HCT116 (cell line): ENCODE measurements around the gene HERC6. TPM values are rescaled to one million over a fixed set of nuclear protein-coding genes. Genes with fewer than 3 reads are reported as not detected.
A peak's percentile ranks its signal among the peaks of the same experiment; 100 is the strongest.

Source experiments
- ATAC-seq: fragments of 200-7000 bp; cut with Tn5 transposase; 2 replicates; pipeline ENCODE4 v1.9.1; 2020; ENCODE audit warnings: mild to moderate bottlenecking, moderate library complexity
- Bru-seq: library from RNA; stranded (reverse); fragments of 400-500 nt; gene quantifications from one replicate; lab custom pipeline; 2021; lab: Mats Ljungman, UMichigan
- BruChase-seq, 2 experiments: library from RNA; stranded (reverse); fragments of 400-500 nt; gene quantifications; one replicate each; lab custom pipeline; 2021; lab: Mats Ljungman, UMichigan
- BruUV-seq: library from RNA; stranded (reverse); fragments of 400-500 nt; replicated peaks from 2 replicates; lab custom pipeline; 2021; lab: Mats Ljungman, UMichigan
- CTCF ChIA-PET: fragments of 300-600 bp; sonication (Branson Sonifier 250); formaldehyde crosslinking; loops from one replicate; lab custom pipeline; 2021; ENCODE audit warnings: antibody characterized with exemption; lab: Charles Lee
- POLR2A ChIA-PET: fragments of 300-600, 350-600 bp; sonication (Branson Sonifier 250); formaldehyde crosslinking; loops from one replicate; lab custom pipeline; 2021; ENCODE audit warnings: antibody characterized with exemption; lab: Charles Lee
- RAD21 ChIA-PET, 2 experiments: fragments of 300-600 bp; sonication (Branson Sonifier 250); formaldehyde crosslinking; loops; one replicate each; lab custom pipeline; 2023; ENCODE audit warnings: low total read pairs in 2 of 2; ENCODE audit not compliant: uncharacterized antibody in 2 of 2, unreplicated experiment in 2 of 2, low non-redundant PET in 1 of 2; lab: Charles Lee
- DNase-seq: peaks from one replicate; pipeline ENCODE4 v3.0.0-alpha.2; 2010; ENCODE audit warnings: low read depth, low spot score
- H2AFZ ChIP-seq: fragments of 200-600 bp; shearing (Covaris generic), sonication (generic); 2 replicates; pipeline ENCODE4 v1.6.1; 2017; ENCODE audit warnings: low read depth, mixed run types, mixed read lengths, antibody characterized with exemption, low read length; ENCODE audit not compliant: poor library complexity, severe bottlenecking
- H3K27ac ChIP-seq: 2 replicates; pipeline ENCODE4 v1.5.1; 2012; ENCODE audit warnings: low read depth, low read length
- H3K27me3 ChIP-seq: fragments of 200-600 bp; sonication (generic); 2 replicates; pipeline ENCODE4 v1.6.1; 2016; ENCODE audit warnings: mixed run types, low read length, mixed read lengths; ENCODE audit not compliant: insufficient read depth
- H3K36me3 ChIP-seq, 2 experiments: fragments of 200-500 bp in 1 of 2; fragments of 200-600 bp in 1 of 2; sonication (Bioruptor generic) in 1 of 2; sonication (generic) in 1 of 2; 2 replicates each; pipeline versions ENCODE4 v1.5.1 to v1.6.1; 2014 to 2016; ENCODE audit warnings: low read length in 2 of 2, inconsistent platforms in 1 of 2, mixed read lengths in 1 of 2, mixed run types in 1 of 2; ENCODE audit not compliant: insufficient read depth in 2 of 2, control insufficient read depth in 1 of 2
- H3K4me1 ChIP-seq, 2 experiments: fragments of 200-600 bp in 1 of 2; sonication (generic) in 1 of 2; 2 replicates each; pipeline versions ENCODE4 v1.5.1 to v1.6.1; 2012 to 2017; ENCODE audit warnings: low read length in 2 of 2, inconsistent platforms in 1 of 2, mild to moderate bottlenecking in 1 of 2, mixed read lengths in 1 of 2, mixed run types in 1 of 2, moderate library complexity in 1 of 2; ENCODE audit not compliant: insufficient read depth in 2 of 2, control insufficient read depth in 1 of 2
- H3K4me2 ChIP-seq: fragments of 200-600 bp; sonication (generic); 2 replicates; pipeline ENCODE4 v1.6.1; 2017; ENCODE audit warnings: mixed run types, low read length, mixed read lengths
- H3K4me3 ChIP-seq, 2 experiments: fragments of 200-600 bp in 1 of 2; sonication (generic) in 1 of 2; replicated peaks in 1 of 2; 2 replicates each; pipeline ENCODE4 v1.5.1; 2011 to 2016; ENCODE audit warnings: low read length in 2 of 2, control low read depth in 1 of 2, low read depth in 1 of 2, mild to moderate bottlenecking in 1 of 2, mixed read lengths in 1 of 2, mixed run types in 1 of 2
- H3K79me2 ChIP-seq: fragments of 200-600 bp; sonication (generic); 2 replicates; pipeline ENCODE4 v1.6.1; 2017; ENCODE audit warnings: mild to moderate bottlenecking, mixed run types, low read length, moderate library complexity, mixed read lengths; ENCODE audit not compliant: insufficient read depth
- H3K9ac ChIP-seq: fragments of 200-600 bp; sonication (generic); 2 replicates; pipeline ENCODE4 v1.6.1; 2016; ENCODE audit warnings: low read length, mixed read lengths
- H3K9me2 ChIP-seq: fragments of 200-600 bp; sonication (generic), shearing (Covaris generic); 2 replicates; pipeline ENCODE4 v1.6.1; 2017; ENCODE audit warnings: mixed run types, mild to moderate bottlenecking, moderate library complexity; ENCODE audit not compliant: insufficient read depth
- H3K9me3 ChIP-seq, 2 experiments: fragments of 200-500 bp in 1 of 2; fragments of 200-600 bp in 1 of 2; sonication (Bioruptor generic) in 1 of 2; sonication (generic) in 1 of 2; 2 replicates each; pipeline ENCODE4 v1.6.1; 2014 to 2017; ENCODE audit warnings: low read length in 2 of 2, mixed read lengths in 2 of 2, inconsistent platforms in 1 of 2, low read depth in 1 of 2, mild to moderate bottlenecking in 1 of 2, mixed run types in 1 of 2, moderate library complexity in 1 of 2; ENCODE audit not compliant: control insufficient read depth in 1 of 2, insufficient read depth in 1 of 2
- H4K20me1 ChIP-seq: fragments of 200-600 bp; sonication (generic), shearing (Covaris generic); 2 replicates; pipeline ENCODE4 v1.6.1; 2017; ENCODE audit warnings: mixed run types, mild to moderate bottlenecking, moderate library complexity; ENCODE audit not compliant: insufficient read depth
- CBX3 ChIP-seq: IDR thresholded peaks from 2 replicates; pipeline ENCODE4 v1.6.1; 2012; ENCODE audit warnings: low read depth
- ELF1 ChIP-seq: IDR thresholded peaks from 2 replicates; pipeline ENCODE4 v1.6.1; 2012; ENCODE audit warnings: low read depth, borderline replicate concordance
- EZH2 ChIP-seq: fragments of 200-600 bp; sonication (generic); IDR thresholded peaks from 2 replicates; pipeline ENCODE4 v1.6.1; 2017; ENCODE audit warnings: antibody characterized with exemption, mixed run types
- EZH2phosphoT487 ChIP-seq: fragments of 200-600 bp; IDR thresholded peaks from 2 replicates; pipeline ENCODE4 v1.6.1; 2018; ENCODE audit warnings: antibody characterized with exemption, borderline replicate concordance
- POLR2A ChIP-seq: IDR thresholded peaks from 2 replicates; pipeline ENCODE4 v1.7.0; 2011; ENCODE audit warnings: borderline replicate concordance; ENCODE audit not compliant: insufficient read depth, insufficient read length; ENCODE audit errors: extremely low read depth
- POLR2AphosphoS5 ChIP-seq: IDR thresholded peaks from 2 replicates; pipeline ENCODE4 v1.6.1; 2011; ENCODE audit warnings: mild to moderate bottlenecking, low read depth, low read length, moderate library complexity
- RAD21 ChIP-seq: IDR thresholded peaks from 2 replicates; pipeline ENCODE4 v1.6.1; 2012; ENCODE audit warnings: low read depth, mild to moderate bottlenecking
- SIN3A ChIP-seq: IDR thresholded peaks from 2 replicates; pipeline ENCODE4 v1.6.1; 2012; ENCODE audit warnings: low read depth
- SP1 ChIP-seq: IDR thresholded peaks from 2 replicates; pipeline ENCODE4 v1.6.1; 2012; ENCODE audit warnings: low read depth
- SRF ChIP-seq: IDR thresholded peaks from 2 replicates; pipeline ENCODE4 v1.6.1; 2012; ENCODE audit warnings: low read depth
- TCF7L2 ChIP-seq: IDR thresholded peaks from 2 replicates; pipeline ENCODE4 v1.7.0; 2011; ENCODE audit warnings: borderline replicate concordance, inconsistent platforms; ENCODE audit not compliant: insufficient read depth, insufficient read length; ENCODE audit errors: extremely low read depth
- YY1 ChIP-seq: IDR thresholded peaks from 2 replicates; pipeline ENCODE4 v1.6.1; 2011; ENCODE audit warnings: low read length, low read depth, moderate library complexity, mild to moderate bottlenecking; ENCODE audit not compliant: insufficient replicate concordance; ENCODE audit errors: extremely low read depth
- ZFX ChIP-seq: fragments of 450-650 bp; IDR thresholded peaks from 2 replicates; pipeline ENCODE4 v1.6.1; 2017
- intact Hi-C: fragments of 100-400 bp; cut with micrococcal nuclease; formaldehyde crosslinking; loops from 2 replicates; pipeline ENCODE4 v1.10.0; 2022
- long read RNA-seq: library from polyadenylated mRNA; unstranded; transcript quantifications from one replicate; pipeline ENCODE4 v2.0.0, GENCODE V29; 2021; ENCODE audit not compliant: unreplicated experiment
- polyA plus RNA-seq: library from polyadenylated mRNA; unstranded; fragments of >200 nt; gene quantifications from 2 replicates; pipeline ENCODE4 v1.2.1, GENCODE V29; 2012; ENCODE audit warnings: missing spikeins
- total RNA-seq: library from RNA; stranded (reverse); gene quantifications from one replicate; pipeline ENCODE4 v1.2.1, GENCODE V29; 2021; ENCODE audit not compliant: unreplicated experiment
- TF ChIP-seq, protein P1 (sequence below): IDR thresholded peaks from 2 replicates; pipeline ENCODE4 v1.6.1; 2012
- TF ChIP-seq, protein P2 (sequence below): IDR thresholded peaks from 2 replicates; pipeline ENCODE4 v1.6.1; 2012; ENCODE audit warnings: low read depth
- TF ChIP-seq, protein P3 (sequence below): IDR thresholded peaks from 2 replicates; pipeline ENCODE4 v1.6.1; 2012
- TF ChIP-seq, protein P4 (sequence below): IDR thresholded peaks from 2 replicates; pipeline ENCODE4 v1.6.1; 2011; ENCODE audit warnings: mild to moderate bottlenecking, low read length, moderate library complexity; ENCODE audit not compliant: insufficient replicate concordance; ENCODE audit errors: extremely low read depth

HERC6 gene
- 4.9 TPM for total RNA-seq
- polyA plus RNA-seq, result 3.5 and 4.6 TPM in 2 replicates
- Bru-seq, nascent RNA, result percentile 40 among the genes with signal in this experiment
- BruChase-seq, experiment 1, labeled RNA remaining after a 6-hour chase, result percentile 40 among the genes with signal in this experiment
- percentile 41 among the genes with signal in this experiment for BruChase-seq, experiment 2, labeled RNA remaining after a 2-hour chase
- long read RNA-seq, transcript HERC6-201 (23 exons, 3,779 nt), result major isoform, 6 of 12 reads
- long read RNA-seq, partial matches to known transcripts, result 4 of 12 reads
- long read RNA-seq, other reads (novel, unspliced or antisense), result 2 of 12 reads

DNA sequence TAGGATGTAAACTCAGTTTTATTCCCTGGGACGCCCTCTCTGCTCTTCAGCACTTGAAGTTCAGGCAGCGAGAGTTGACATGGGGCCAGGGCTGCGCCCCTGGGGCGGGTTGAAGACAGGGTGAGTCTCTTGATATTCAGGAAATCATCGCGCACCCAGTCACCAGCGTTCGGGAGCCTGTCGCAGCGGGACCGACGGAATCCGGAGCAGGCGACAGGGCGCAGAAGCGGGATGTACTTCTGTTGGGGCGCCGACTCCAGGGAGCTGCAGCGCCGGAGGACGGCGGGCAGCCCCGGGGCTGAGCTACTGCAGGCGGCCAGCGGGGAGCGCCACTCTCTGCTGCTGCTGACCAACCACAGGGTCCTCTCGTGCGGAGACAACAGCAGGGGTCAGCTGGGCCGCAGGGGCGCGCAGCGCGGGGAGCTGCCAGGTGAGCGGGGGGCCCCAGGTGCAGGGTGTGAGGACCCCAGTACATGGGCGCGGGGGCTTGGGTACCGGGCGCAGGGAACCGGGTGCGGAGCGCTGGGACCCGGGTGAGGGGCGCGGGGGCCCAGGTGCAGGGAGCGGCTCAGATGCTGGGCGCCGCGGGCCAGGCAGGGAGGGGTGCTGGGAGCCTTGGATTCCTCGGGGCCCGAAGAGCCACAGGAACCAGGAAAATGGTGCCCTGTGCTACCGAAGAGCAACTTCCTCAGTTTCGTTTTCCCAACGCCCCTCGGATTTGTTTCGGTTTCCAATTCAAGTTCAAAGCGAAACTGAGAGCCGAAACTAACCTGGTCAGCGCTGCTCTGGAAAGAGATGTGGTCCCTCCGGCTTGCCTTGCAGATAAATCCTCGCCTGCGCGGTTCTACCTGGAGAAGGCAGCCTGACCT lies at the start of gene HERC6:
HERC6 (plus strand) TSS at position 162 of the 869 bp plus-strand sequence; CDS start at position 232, 70 bp downstream.
- BruUV-seq, result no TSS peak
- Histone ChIP-seq H3K4me3 (peak within 1 kb of the TSS; percentile 79 to 94), H3K9me2 (no peaks in the 10 kb centered on the region), H3K4me2 (peak within 1 kb of the TSS; percentile 95), H3K9me3 (no peaks in the 10 kb centered on the region), H3K9ac (peak within 1 kb of the TSS; percentile 72), H3K36me3 (no peaks in the 10 kb centered on the region), H3K4me1 (peaks cover 0 to 5% of the 10 kb centered on the region in 2 experiments; a peak in 1 of 4 replicates), H2AFZ (peak within 1 kb of the TSS; percentile 99), H3K27ac (peak within 1 kb of the TSS; percentile 70), H3K79me2 (no peaks in the 10 kb centered on the region), H3K27me3 (no peaks in the 10 kb centered on the region), H4K20me1 (no peaks in the 10 kb centered on the region)
- intact Hi-C loops, result loop anchor here (2.0 kb wide), 1 partner anchor 78 kb away; the partner anchor contains the start of gene HERC5
- ChIA-PET POLR2A (interaction anchor here (1.1 kb wide), 1 partner anchor 95 kb away, joined by 6 read pairs; the partner anchor contains the start of gene PPM1K), CTCF (interaction anchor here (0.8 to 2.0 kb wide), 13 partner anchors 9 to 280 kb away, joined by 3 to 18 read pairs (median 4); partner anchors contain the start of gene HERC5), RAD21 (interaction anchor here (0.6 to 0.7 kb wide), 2 partner anchors 78 to 1901 kb away, joined by 3 read pairs; partner anchors contain the start of gene HERC5 (in 1 of the 2))
- DNase-seq (peak; percentile 70), ATAC-seq (peak; percentile 97)
- TF ChIP-seq RAD21 (peak; percentile 50), POLR2A (no peak), POLR2AphosphoS5 (peak; percentile 63), YY1 (peak; percentile 26), ELF1 (no peak), SP1 (no peak), SRF (no peak), ZFX (peak; percentile 28; the same call in 1 of the 2 replicates), SIN3A (no peak), TCF7L2 (peak; percentile 44), EZH2 (no peak), CBX3 (0 out of 2 replicates have a peak, but pooled peaks have one; percentile 35), EZH2phosphoT487 (no peak)
- TF ChIP-seq, protein P1, sequence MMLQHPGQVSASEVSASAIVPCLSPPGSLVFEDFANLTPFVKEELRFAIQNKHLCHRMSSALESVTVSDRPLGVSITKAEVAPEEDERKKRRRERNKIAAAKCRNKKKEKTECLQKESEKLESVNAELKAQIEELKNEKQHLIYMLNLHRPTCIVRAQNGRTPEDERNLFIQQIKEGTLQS, result no peak
- TF ChIP-seq, protein P2, sequence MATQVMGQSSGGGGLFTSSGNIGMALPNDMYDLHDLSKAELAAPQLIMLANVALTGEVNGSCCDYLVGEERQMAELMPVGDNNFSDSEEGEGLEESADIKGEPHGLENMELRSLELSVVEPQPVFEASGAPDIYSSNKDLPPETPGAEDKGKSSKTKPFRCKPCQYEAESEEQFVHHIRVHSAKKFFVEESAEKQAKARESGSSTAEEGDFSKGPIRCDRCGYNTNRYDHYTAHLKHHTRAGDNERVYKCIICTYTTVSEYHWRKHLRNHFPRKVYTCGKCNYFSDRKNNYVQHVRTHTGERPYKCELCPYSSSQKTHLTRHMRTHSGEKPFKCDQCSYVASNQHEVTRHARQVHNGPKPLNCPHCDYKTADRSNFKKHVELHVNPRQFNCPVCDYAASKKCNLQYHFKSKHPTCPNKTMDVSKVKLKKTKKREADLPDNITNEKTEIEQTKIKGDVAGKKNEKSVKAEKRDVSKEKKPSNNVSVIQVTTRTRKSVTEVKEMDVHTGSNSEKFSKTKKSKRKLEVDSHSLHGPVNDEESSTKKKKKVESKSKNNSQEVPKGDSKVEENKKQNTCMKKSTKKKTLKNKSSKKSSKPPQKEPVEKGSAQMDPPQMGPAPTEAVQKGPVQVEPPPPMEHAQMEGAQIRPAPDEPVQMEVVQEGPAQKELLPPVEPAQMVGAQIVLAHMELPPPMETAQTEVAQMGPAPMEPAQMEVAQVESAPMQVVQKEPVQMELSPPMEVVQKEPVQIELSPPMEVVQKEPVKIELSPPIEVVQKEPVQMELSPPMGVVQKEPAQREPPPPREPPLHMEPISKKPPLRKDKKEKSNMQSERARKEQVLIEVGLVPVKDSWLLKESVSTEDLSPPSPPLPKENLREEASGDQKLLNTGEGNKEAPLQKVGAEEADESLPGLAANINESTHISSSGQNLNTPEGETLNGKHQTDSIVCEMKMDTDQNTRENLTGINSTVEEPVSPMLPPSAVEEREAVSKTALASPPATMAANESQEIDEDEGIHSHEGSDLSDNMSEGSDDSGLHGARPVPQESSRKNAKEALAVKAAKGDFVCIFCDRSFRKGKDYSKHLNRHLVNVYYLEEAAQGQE, result no peak
- TF ChIP-seq, protein P3, sequence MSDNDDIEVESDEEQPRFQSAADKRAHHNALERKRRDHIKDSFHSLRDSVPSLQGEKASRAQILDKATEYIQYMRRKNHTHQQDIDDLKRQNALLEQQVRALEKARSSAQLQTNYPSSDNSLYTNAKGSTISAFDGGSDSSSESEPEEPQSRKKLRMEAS, result no peak; the same call in 1 of the 2 replicates
- TF ChIP-seq, protein P4, sequence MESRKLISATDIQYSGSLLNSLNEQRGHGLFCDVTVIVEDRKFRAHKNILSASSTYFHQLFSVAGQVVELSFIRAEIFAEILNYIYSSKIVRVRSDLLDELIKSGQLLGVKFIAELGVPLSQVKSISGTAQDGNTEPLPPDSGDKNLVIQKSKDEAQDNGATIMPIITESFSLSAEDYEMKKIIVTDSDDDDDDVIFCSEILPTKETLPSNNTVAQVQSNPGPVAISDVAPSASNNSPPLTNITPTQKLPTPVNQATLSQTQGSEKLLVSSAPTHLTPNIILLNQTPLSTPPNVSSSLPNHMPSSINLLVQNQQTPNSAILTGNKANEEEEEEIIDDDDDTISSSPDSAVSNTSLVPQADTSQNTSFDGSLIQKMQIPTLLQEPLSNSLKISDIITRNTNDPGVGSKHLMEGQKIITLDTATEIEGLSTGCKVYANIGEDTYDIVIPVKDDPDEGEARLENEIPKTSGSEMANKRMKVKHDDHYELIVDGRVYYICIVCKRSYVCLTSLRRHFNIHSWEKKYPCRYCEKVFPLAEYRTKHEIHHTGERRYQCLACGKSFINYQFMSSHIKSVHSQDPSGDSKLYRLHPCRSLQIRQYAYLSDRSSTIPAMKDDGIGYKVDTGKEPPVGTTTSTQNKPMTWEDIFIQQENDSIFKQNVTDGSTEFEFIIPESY, result no peak
